Pancreas (tissue), 10 donors: ENCODE results near the gene KIFC3. TPM values are rescaled to one million over a fixed set of nuclear protein-coding genes. Genes with fewer than 3 reads are reported as not detected.

ENCODE experiments used
- ATAC-seq, 4 donors: fragments of 200-7000 bp; cut with Tn5 transposase; one replicate each; pipeline versions ENCODE4 v1.8.0 to v1.9.1; 2020; ENCODE audit warnings: mild to moderate bottlenecking in 4 of 4, moderate library complexity in 4 of 4
- DNase-seq, 6 donors: peaks; one replicate each; pipeline ENCODE4 v3.0.0-alpha.2; 2020
- FAIRE-seq: peaks from 2 replicates; lab custom pipeline; 2012; peaks lifted over from hg19 to GRCh38; lab: Jason Lieb, UNC
- H3K27ac ChIP-seq, 4 donors: fragments of 200-600 bp; sonication (generic); 1 replicate in 3 of 4; 2 replicates in 1 of 4; pipeline versions ENCODE4 v1.5.0 to v1.8.0; 2020
- H3K27me3 ChIP-seq, 4 donors: fragments of 200-600 bp; one replicate each; pipeline ENCODE4 v1.8.0; 2021
- H3K36me3 ChIP-seq, 3 donors: fragments of 200-600 bp; sonication (generic) in 1 of 3; one replicate each; pipeline versions ENCODE4 v1.5.0 to v1.8.0; 2020 to 2021
- H3K4me1 ChIP-seq, 3 donors: fragments of 200-600 bp; one replicate each; pipeline ENCODE4 v1.8.0; 2021
- H3K4me3 ChIP-seq, 4 donors: fragments of 200-600 bp; sonication (generic) in 2 of 4; one replicate each; pipeline versions ENCODE4 v1.5.0 to v1.8.0; 2020 to 2021
- H3K9me3 ChIP-seq, 4 donors: fragments of 200-600 bp; one replicate each; pipeline ENCODE4 v1.8.0; 2021
- WGBS, 2 donors: extraction: QIAGEN DNeasy Blood & Tissue Kit; methylation state at CpG; one replicate each; pipeline ENCODE4 v1.1.7; 2013; 5-methylcytosine and 5-hydroxymethylcytosine counted together
- intact Hi-C, 3 donors: fragments of 100-400 bp; cut with DNase I; formaldehyde crosslinking; loops; one replicate each; pipeline versions ENCODE4 v1.11.1 to v1.14.2; 2022
- polyA plus RNA-seq, 2 donors: library from polyadenylated mRNA; stranded (reverse); fragments of 200-250 nt; gene quantifications; one replicate each; pipeline ENCODE4 v1.2.3, GENCODE V29; 2013
- total RNA-seq, 6 donors: library from RNA; stranded (reverse); fragmentation: NEBNext Ultra II Directional in 4 of 6; extraction: Animal tissue kit (Norgen Biotek cat#: 25700) in 4 of 6; gene quantifications; one replicate each; pipeline versions ENCODE4 v1.2.1 to v1.2.4, GENCODE V29; 2021 to 2023
- TF ChIP-seq, protein P1 (sequence below), 4 donors: fragments of 200-600 bp; sonication (generic) in 3 of 4; IDR thresholded peaks; one replicate each; pipeline versions ENCODE4 v1.5.0 to v1.8.0; 2021; ENCODE audit warnings: antibody characterized with exemption in 4 of 4
- donor health status: healthy with polysubstance abuse.
- donor health status: DM: no; HTN: no; CAD: no; lungs with moderate emphysema.
- donor health status: DM: no; HTN: no; CAD: no.
- donor health status: control.
- donor health status: control.
- donor health status: Bipolar disorder and iron deficiency.
- donor health status: DM: yes; HTN: yes; CAD: no.
- donor health status: DM: no; HTN: no; CAD: no.
- donor health status: DM: no; HTN: no; CAD: no.
- donor health status: DM: yes; HTN: yes; CAD: no.

KIFC3 gene
- total and polyA plus RNA-seq, 8 donors = 33.8 to 284 (median 61.1) TPM

DNA sequence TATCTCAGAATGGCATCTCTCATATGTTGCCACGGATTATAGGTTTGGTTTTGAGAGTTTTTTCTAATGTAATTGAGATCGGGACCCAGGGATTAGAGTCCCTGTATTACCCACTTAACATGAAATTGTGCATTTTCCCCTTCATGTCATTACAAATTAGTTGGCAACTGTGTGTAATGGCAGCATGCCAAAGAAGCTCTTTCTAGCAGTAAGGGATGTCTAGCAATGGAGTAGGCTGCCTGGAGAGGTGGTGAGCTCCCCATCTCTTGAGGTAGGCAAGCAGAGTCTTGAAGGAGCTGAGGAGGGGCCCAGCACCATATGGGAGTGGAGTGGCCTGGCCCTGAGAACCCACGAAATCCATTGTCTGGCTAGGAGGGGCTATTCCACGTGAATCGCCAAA, 76.7 kb downstream of the KIFC3 start:
- ATAC-seq = no peak
- no peak for FAIRE-seq
- WGBS, 2 donors = 54 to 55% methylated on average over 5 of the region's 5 CpGs
- Histone ChIP-seq H3K27ac (no peak overlapping the region), H3K4me3 (no peak overlapping the region), H3K36me3 (no peaks in the 10 kb centered on the region), H3K27me3 (no peaks in the 10 kb centered on the region), H3K9me3 (no peaks in the 10 kb centered on the region), H3K4me1 (no peaks in the 10 kb centered on the region)
- TF ChIP-seq, protein P1, sequence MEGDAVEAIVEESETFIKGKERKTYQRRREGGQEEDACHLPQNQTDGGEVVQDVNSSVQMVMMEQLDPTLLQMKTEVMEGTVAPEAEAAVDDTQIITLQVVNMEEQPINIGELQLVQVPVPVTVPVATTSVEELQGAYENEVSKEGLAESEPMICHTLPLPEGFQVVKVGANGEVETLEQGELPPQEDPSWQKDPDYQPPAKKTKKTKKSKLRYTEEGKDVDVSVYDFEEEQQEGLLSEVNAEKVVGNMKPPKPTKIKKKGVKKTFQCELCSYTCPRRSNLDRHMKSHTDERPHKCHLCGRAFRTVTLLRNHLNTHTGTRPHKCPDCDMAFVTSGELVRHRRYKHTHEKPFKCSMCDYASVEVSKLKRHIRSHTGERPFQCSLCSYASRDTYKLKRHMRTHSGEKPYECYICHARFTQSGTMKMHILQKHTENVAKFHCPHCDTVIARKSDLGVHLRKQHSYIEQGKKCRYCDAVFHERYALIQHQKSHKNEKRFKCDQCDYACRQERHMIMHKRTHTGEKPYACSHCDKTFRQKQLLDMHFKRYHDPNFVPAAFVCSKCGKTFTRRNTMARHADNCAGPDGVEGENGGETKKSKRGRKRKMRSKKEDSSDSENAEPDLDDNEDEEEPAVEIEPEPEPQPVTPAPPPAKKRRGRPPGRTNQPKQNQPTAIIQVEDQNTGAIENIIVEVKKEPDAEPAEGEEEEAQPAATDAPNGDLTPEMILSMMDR (IDR thresholded peaks at IDR 0.05) = no peak
- DNase-seq = no peak
- intact Hi-C loops = loop anchor here in 1 of 3 donors (10.0 kb wide), 1 partner anchor 151 kb away; no protein-coding TSS in a partner anchor

DNA sequence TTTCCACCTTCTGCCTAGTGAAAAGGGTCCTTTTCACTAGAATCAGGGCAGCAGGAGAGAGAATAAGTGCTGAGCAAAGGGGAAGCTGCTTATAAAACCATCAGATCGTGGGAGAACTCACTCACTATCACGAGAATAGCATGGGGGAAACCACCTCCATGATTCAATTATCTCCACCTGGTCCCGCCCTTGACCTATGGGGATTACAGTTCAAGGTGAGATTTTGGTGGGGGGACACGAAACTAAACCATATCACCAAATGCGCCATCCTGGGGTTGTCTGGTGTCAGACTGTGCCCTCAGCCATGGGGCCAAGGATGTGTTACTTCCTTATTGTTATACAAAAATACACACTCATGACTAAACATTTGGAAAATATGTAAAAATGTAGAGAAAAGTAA, 77.1 kb downstream of the KIFC3 start:
- no peaks in the 10 kb centered on the region for H3K4me1 ChIP-seq
- no peaks in the 10 kb centered on the region for H3K36me3 ChIP-seq
- 60 to 64% methylated on average over 5 of the region's 5 CpGs for WGBS, 2 donors
- no peak overlapping the region for H3K4me3 ChIP-seq
- FAIRE-seq (no peak), DNase-seq (peak in 1 of 6 donors; percentile 3), ATAC-seq (no peak)
- intact Hi-C loops = loop anchor here in 1 of 3 donors (10.0 kb wide), 1 partner anchor 150 kb away; no protein-coding TSS in a partner anchor
- no peaks in the 10 kb centered on the region for H3K9me3 ChIP-seq
- TF ChIP-seq, protein P1 (IDR thresholded peaks at IDR 0.05) = no peak
- no peak overlapping the region for H3K27ac ChIP-seq
- no peaks in the 10 kb centered on the region for H3K27me3 ChIP-seq

DNA sequence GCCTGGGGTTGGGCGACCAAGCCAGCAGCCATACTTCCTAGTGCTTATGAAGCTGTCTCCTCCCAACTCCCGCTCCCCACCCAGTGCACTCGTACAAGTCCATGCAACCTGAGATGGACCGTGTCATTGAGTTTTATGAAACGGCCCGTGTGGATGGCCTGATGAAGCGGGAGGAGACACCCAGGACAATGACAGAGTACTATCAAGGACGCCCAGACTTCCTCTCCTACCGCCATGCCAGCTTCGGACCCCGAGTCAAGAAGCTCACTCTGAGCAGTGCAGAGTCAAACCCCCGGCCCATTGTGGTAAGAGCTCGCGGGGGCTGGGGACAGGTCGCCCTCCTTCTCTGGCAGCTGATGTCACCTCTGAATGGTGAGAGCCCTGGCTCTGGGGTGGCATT, 77.8 kb downstream of the KIFC3 start:
- Histone ChIP-seq H3K36me3 (no peaks in the 10 kb centered on the region), H3K27ac (no peak overlapping the region), H3K9me3 (no peaks in the 10 kb centered on the region), H3K4me1 (no peaks in the 10 kb centered on the region), H3K4me3 (no peak overlapping the region), H3K27me3 (no peaks in the 10 kb centered on the region)
- ATAC-seq = no peak
- 83 to 90% methylated on average over 15 of the region's 15 CpGs for WGBS, 2 donors
- intact Hi-C loops = loop anchor here in 2 of 3 donors (5.0 to 10.0 kb wide), 4 partner anchors 72 to 150 kb away; no protein-coding TSS in a partner anchor
- TF ChIP-seq, protein P1 (IDR thresholded peaks at IDR 0.05) = no peak
- DNase-seq = peak in 1 of 6 donors; percentile 43
- no peak for FAIRE-seq

DNA sequence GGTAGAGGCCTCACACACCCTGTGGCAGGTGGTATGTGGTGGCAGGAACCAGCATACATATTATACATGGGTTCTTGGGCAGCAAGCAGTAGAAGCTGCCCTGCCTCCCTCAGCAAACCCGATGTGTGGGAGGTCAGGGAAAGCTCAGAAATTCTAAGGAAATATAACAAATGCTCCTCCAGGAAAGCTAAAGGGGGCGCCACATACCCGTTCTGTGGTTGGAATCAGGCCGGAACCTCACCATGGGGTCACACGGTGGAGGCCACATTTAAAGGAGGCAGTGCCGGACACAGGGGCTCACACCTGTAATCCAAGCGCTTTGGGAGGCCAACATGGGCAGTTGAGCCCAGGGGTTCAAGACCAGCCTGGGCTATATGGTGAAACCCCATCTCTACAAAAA, 79.1 kb downstream of the KIFC3 start:
- TF ChIP-seq, protein P1 (IDR thresholded peaks at IDR 0.05) = no peak
- Histone ChIP-seq H3K4me3 (no peak overlapping the region), H3K9me3 (no peaks in the 10 kb centered on the region), H3K27me3 (no peaks in the 10 kb centered on the region), H3K27ac (no peak overlapping the region), H3K4me1 (no peaks in the 10 kb centered on the region), H3K36me3 (no peaks in the 10 kb centered on the region)
- WGBS, 2 donors = 66 to 70% methylated on average over 7 of the region's 7 CpGs
- FAIRE-seq (no peak), ATAC-seq (no peak), DNase-seq (peak in 1 of 6 donors; percentile 14)
- intact Hi-C loops = loop anchor here in 2 of 3 donors (5.0 to 10.0 kb wide), 4 partner anchors 71 to 148 kb away; no protein-coding TSS in a partner anchor

DNA sequence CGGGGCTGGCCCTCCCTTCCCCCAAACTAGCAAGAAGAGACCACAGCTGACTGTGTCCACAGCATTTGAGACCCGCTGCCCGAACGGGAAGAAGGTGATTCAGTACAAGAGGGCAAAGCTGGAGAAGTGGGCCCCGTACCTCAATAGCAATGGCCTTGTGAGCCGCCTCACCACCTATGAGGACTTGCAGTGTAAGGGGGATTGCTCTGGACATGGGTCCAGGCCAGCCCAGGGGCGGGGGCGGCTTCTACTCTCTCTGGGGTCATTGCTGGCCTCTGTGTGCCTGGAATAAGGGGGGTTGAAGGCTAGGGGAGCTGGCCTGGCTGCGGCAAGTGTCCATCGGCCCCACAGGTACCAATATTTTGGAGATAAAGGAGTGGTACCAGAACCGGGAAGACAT, 79.6 kb downstream of the KIFC3 start:
- WGBS, 2 donors = 72 to 80% methylated on average over 11 of the region's 11 CpGs
- Histone ChIP-seq H3K27me3 (no peaks in the 10 kb centered on the region), H3K4me1 (no peaks in the 10 kb centered on the region), H3K36me3 (no peaks in the 10 kb centered on the region), H3K9me3 (no peaks in the 10 kb centered on the region), H3K4me3 (no peak overlapping the region), H3K27ac (no peak overlapping the region)
- intact Hi-C loops = loop anchor here in 2 of 3 donors (5.0 to 10.0 kb wide), 4 partner anchors 70 to 148 kb away; no protein-coding TSS in a partner anchor
- ATAC-seq (no peak), DNase-seq (peak in 1 of 6 donors; percentile 48), FAIRE-seq (no peak)
- TF ChIP-seq, protein P1 (IDR thresholded peaks at IDR 0.05) = no peak
